Mucosa of rectum (tissue), 2 donors: Measurements from ENCODE around the gene SLC1A7.
A peak's percentile ranks its signal among the peaks of the same experiment; 100 is the strongest.
"Not testable (repeated sequence)": the region's sequence is repeated elsewhere in the genome, so short reads cannot be mapped to it uniquely, and the experiment has no call there.

ENCODE experiments used
- H3K27ac ChIP-seq, 2 donors: one replicate each; pipeline ENCODE4 v1.7.0; 2013; ENCODE audit warnings: inconsistent platforms in 2 of 2, low read depth in 2 of 2, low read length in 2 of 2
- H3K27me3 ChIP-seq, 2 donors: one replicate each; pipeline ENCODE4 v1.7.0; 2013; ENCODE audit warnings: low read length in 2 of 2; ENCODE audit not compliant: control insufficient read depth in 2 of 2, insufficient read depth in 2 of 2
- H3K36me3 ChIP-seq, 2 donors: one replicate each; pipeline ENCODE4 v1.7.0; 2013; ENCODE audit warnings: low read length in 2 of 2; ENCODE audit not compliant: control insufficient read depth in 2 of 2, insufficient read depth in 2 of 2
- H3K4me1 ChIP-seq, 2 donors: one replicate each; pipeline ENCODE4 v1.7.0; 2013; ENCODE audit warnings: low read length in 2 of 2, mild to moderate bottlenecking in 1 of 2; ENCODE audit not compliant: control insufficient read depth in 2 of 2, insufficient read depth in 2 of 2
- H3K4me3 ChIP-seq, 2 donors: one replicate each; pipeline ENCODE4 v1.7.0; 2013; ENCODE audit warnings: low read length in 2 of 2
- H3K9ac ChIP-seq, 2 donors: one replicate each; pipeline ENCODE4 v1.7.0; 2013; ENCODE audit warnings: low read length in 2 of 2, low read depth in 1 of 2, mild to moderate bottlenecking in 1 of 2
- H3K9me3 ChIP-seq, 2 donors: one replicate each; pipeline ENCODE4 v1.7.0; 2013; ENCODE audit warnings: low read length in 2 of 2; ENCODE audit not compliant: control insufficient read depth in 2 of 2
- donor health status: healthy.
- donor health status: Normal muscosa, but diverticular disease.

The SLC1A7 gene

DNA sequence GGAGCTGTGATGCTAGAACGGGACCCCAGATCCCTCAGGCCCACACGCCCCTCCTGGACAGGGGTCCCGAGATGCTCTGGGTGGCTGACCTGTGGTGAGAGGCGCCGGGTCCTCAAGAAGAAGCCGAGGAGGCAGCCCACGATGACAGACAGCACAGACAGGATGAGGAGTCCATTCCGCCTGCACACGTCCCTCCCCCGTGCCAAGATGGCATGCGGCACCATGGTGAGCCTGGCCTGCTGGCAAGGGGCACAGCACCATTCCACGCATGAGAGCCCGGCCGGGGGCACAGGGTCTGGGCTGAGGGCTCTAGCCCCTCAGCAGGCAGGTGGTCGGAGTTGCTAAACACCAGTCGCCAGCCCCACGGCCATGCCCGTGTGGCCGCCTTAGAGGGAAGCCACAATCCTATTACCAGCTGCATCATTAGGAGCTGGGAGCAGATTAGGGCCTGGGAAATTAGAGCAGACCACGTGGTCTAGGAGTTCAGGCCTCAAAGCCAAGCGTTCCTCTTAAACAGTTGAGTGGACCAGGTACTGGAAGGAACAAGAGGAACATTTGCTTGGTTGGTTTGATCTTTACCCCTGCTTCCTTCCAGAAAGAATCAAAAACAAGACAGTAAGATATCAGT is at the start of gene SLC1A7:
Gene SLC1A7 (minus strand): TSS at position 413 of the 628 bp plus-strand sequence. CDS start 189 bp downstream, at position 224.
- peaks cover 0 to 3% of the 10 kb centered on the region in 2 donors for H3K4me1 ChIP-seq
- no peak within 1 kb of the TSS for H3K27ac ChIP-seq
- no peaks in the 10 kb centered on the region for H3K27me3 ChIP-seq
- no peak within 1 kb of the TSS for H3K9ac ChIP-seq
- no peaks in the 10 kb centered on the region for H3K9me3 ChIP-seq
- H3K36me3 ChIP-seq: no peaks in the 10 kb centered on the region
- no peak within 1 kb of the TSS for H3K4me3 ChIP-seq

DNA sequence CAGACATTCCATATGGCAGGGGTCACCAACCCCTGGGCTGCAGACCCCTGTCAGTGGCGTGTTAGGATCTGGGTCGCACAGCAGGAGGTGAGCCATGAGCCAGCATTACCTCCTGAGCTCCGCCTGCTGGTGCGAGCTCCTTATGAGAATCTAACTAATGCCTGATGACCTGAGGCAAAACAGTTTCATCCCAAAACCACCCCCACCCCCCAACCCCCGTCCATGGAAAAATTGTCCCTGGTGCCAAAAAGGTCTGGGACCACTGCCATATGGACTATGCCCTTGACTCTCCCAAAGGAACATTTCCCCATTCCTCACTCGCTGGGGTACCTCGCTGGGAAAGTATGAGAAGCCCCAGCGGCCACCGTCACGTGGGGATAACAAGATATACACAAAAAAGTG is 47.8 kb upstream of the SLC1A7 start:
- Histone ChIP-seq H3K4me3 (no peak overlapping the region), H3K9ac (no peak overlapping the region), H3K36me3 (no peaks in the 10 kb centered on the region), H3K27ac (no peak overlapping the region), H3K4me1 (peaks cover 4 to 11% of the 10 kb centered on the region in 2 donors), H3K27me3 (no peaks in the 10 kb centered on the region), H3K9me3 (no peaks in the 10 kb centered on the region)

- no peak overlapping the region for H3K4me3 ChIP-seq
Measured at GRCh38 chr1:53189061-53189460, 46.6 kb upstream of the SLC1A7 start.

DNA sequence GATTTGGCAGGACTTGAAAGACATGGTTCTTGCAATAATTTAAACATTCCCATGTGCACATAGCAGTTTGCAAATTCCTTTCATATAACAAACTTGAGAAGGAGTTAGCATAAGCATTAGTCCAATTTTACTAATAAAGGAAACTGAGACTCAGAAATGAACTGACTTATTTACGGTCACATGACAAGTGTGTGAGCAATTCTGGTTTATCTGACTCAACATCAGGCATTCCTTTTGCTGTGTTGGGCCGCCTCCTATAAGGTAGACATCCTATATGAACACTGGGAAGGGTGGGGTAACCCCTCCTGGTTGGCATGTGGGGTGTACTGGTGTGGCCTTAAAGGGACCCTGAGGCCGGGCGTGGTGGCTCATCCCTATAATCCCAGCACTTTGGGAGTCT is 45.7 kb upstream of the SLC1A7 start:
- Histone ChIP-seq H3K4me1 (peaks cover 4 to 31% of the 10 kb centered on the region in 2 donors), H3K9ac (no peak overlapping the region), H3K4me3 (no peak overlapping the region), H3K27me3 (no peaks in the 10 kb centered on the region), H3K27ac (no peak overlapping the region), H3K36me3 (no peaks in the 10 kb centered on the region), H3K9me3 (no peaks in the 10 kb centered on the region)

More at GRCh38 chr1:53189061-53189460, 46.6 kb upstream of the SLC1A7 start:
- Histone ChIP-seq H3K36me3 (no peaks in the 10 kb centered on the region), H3K9me3 (no peaks in the 10 kb centered on the region), H3K27ac (no peak overlapping the region), H3K27me3 (no peaks in the 10 kb centered on the region), H3K4me1 (peaks cover 4 to 22% of the 10 kb centered on the region in 2 donors), H3K9ac (no peak overlapping the region)

- Histone ChIP-seq H3K27me3 (no peaks in the 10 kb centered on the region), H3K36me3 (no peaks in the 10 kb centered on the region), H3K9ac (no peak overlapping the region), H3K4me3 (no peak overlapping the region), H3K4me1 (peaks cover 9 to 38% of the 10 kb centered on the region in 2 donors), H3K27ac (no peak overlapping the region), H3K9me3 (no peaks in the 10 kb centered on the region)
Measured at GRCh38 chr1:53187401-53187800, 45.0 kb upstream of the SLC1A7 start.

GRCh38 chr1:53186533-53186932 is 44.1 kb upstream of the SLC1A7 start:
- no peaks in the 10 kb centered on the region for H3K36me3 ChIP-seq
- H3K9me3 ChIP-seq: no peaks in the 10 kb centered on the region
- H3K27me3 ChIP-seq: no peaks in the 10 kb centered on the region
- H3K4me1 ChIP-seq: peaks cover 13 to 44% of the 10 kb centered on the region in 2 donors
- no peak overlapping the region for H3K9ac ChIP-seq
- H3K4me3 ChIP-seq: no peak overlapping the region
- H3K27ac ChIP-seq: peak overlapping the region; percentile 10 to 60

- not testable (repeated sequence) for H3K9me3 ChIP-seq, H3K27me3 ChIP-seq, H3K9ac ChIP-seq, H3K4me3 ChIP-seq, H3K36me3 ChIP-seq
- H3K4me1 ChIP-seq: peaks cover 13 to 44% of the 10 kb centered on the region in 2 donors
- H3K27ac ChIP-seq: peak overlapping the region; percentile 10 to 60
Measured at GRCh38 chr1:53185955-53186297, 43.5 kb upstream of the SLC1A7 start.

DNA sequence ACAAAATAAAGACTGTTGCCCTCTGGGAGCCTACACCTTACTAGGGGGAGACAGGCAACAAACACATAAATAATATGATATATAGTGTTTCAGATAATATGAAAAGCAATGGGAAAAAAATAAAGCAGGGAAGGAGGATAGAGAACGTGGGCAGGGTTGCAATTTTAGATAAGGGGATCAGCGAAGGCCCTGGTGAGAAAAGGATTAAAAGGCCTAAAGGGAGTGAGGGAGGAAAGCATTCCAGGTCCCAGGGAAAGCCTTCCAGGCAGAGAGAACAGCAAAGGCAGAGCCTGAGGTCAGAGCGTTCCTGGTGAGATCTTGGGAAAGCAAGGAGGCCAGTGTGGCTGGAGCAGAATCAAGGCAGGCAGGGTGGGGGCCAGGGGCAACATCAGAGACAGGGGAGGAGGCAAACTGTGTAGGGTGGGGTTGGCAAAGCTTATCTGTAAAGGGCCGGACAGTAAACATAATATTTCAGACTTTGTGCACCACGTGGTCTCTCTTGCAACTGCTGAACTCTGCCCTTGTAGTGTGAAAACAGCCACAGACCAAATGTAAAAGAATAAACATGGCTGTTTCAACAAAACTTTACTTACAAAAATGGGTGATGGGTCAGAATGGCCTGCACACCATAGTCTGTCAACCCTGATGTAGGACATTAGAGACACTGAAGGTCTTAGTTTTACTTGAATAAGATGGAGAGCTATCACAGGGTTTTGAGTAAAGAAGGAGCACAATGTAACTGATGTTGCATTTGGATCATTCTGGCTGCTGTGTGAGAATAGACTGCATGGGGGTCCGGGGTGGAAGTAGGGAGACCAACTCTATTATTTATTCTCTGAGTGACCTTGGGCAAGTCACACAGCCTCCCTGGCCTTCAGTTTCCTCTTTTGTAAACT is 40.9 kb upstream of the SLC1A7 start:
- no peaks in the 10 kb centered on the region for H3K9me3 ChIP-seq
- peak overlapping the region in 1 of 2 donors; percentile 62 for H3K9ac ChIP-seq
- peak overlapping the region; percentile 28 to 50 for H3K4me3 ChIP-seq
- H3K27ac ChIP-seq: peak overlapping the region; percentile 79 to 93
- peaks cover 13 to 44% of the 10 kb centered on the region in 2 donors for H3K4me1 ChIP-seq
- H3K27me3 ChIP-seq: no peaks in the 10 kb centered on the region
- no peaks in the 10 kb centered on the region for H3K36me3 ChIP-seq

GRCh38 chr1:53182716-53183094 is 40.3 kb upstream of the SLC1A7 start:
- no peaks in the 10 kb centered on the region for H3K36me3 ChIP-seq
- no peaks in the 10 kb centered on the region for H3K9me3 ChIP-seq
- peak overlapping the region; percentile 4 to 28 for H3K4me3 ChIP-seq
- no peaks in the 10 kb centered on the region for H3K27me3 ChIP-seq
- peak overlapping the region in 1 of 2 donors; percentile 35 for H3K9ac ChIP-seq
- H3K27ac ChIP-seq: peak overlapping the region; percentile 79 to 93
- peaks cover 13 to 44% of the 10 kb centered on the region in 2 donors for H3K4me1 ChIP-seq

- peaks cover 13 to 44% of the 10 kb centered on the region in 2 donors for H3K4me1 ChIP-seq
- no peak overlapping the region for H3K9ac ChIP-seq
- H3K9me3 ChIP-seq: no peaks in the 10 kb centered on the region
- no peaks in the 10 kb centered on the region for H3K27me3 ChIP-seq
- H3K27ac ChIP-seq: peak overlapping the region; percentile 79 to 93
- no peak overlapping the region for H3K4me3 ChIP-seq
- no peaks in the 10 kb centered on the region for H3K36me3 ChIP-seq
Measured at GRCh38 chr1:53182111-53182593, 39.7 kb upstream of the SLC1A7 start.
